ENCODE measurements around the gene ABCC3.

The ABCC3 gene

GRCh38 chr17:50631195-50631907 lies 3.3 kb upstream of the ABCC3 start:
- Mint-ChIP-seq H3K4me1 (peaks cover 28% of the 10 kb centered on the region), H3K36me3 (no peaks in the 10 kb centered on the region), H3K9me3 (no peaks in the 10 kb centered on the region), H3K4me3 (no peak overlapping the region), H3K27ac (no peak overlapping the region)
- DNase-seq (ENCODE audit: low spot score in 2 of 2) (no peak), ATAC-seq (no peak)

GRCh38 chr17:50631908-50632571 lies 2.6 kb upstream of the ABCC3 start:
- Mint-ChIP-seq H3K27ac (no peak overlapping the region), H3K9me3 (no peaks in the 10 kb centered on the region), H3K4me1 (peaks cover 28% of the 10 kb centered on the region), H3K4me3 (no peak overlapping the region), H3K36me3 (no peaks in the 10 kb centered on the region)
- no peak for ATAC-seq
- DNase-seq (ENCODE audit: low spot score in 2 of 2) = no peak

- Mint-ChIP-seq H3K4me1 (peaks cover 28% of the 10 kb centered on the region), H3K27ac (no peak overlapping the region), H3K4me3 (no peak overlapping the region), H3K36me3 (no peaks in the 10 kb centered on the region), H3K9me3 (no peaks in the 10 kb centered on the region)
- DNase-seq (ENCODE audit: low spot score in 2 of 2) = no peak
- no peak for ATAC-seq
Observed at GRCh38 chr17:50632637-50633036, 2.0 kb upstream of the ABCC3 start.

- H3K36me3 Mint-ChIP-seq = no peaks in the 10 kb centered on the region
- DNase-seq (ENCODE audit: low spot score in 2 of 2) (no peak), ATAC-seq (no peak)
- peaks cover 21% of the 10 kb centered on the region for H3K4me1 Mint-ChIP-seq
- H3K27ac Mint-ChIP-seq = no peak overlapping the region
- no peak overlapping the region for H3K4me3 Mint-ChIP-seq
- no peaks in the 10 kb centered on the region for H3K9me3 Mint-ChIP-seq
Observed at GRCh38 chr17:50633683-50634082, 998 bp upstream of the ABCC3 start.

- H3K9me3 Mint-ChIP-seq = no peaks in the 10 kb centered on the region
- no peak overlapping the region for H3K4me3 Mint-ChIP-seq
- DNase-seq (ENCODE audit: low spot score in 2 of 2) (no peak), ATAC-seq (no peak)
- H3K36me3 Mint-ChIP-seq = no peaks in the 10 kb centered on the region
- peaks cover 21% of the 10 kb centered on the region for H3K4me1 Mint-ChIP-seq
- no peak overlapping the region for H3K27ac Mint-ChIP-seq
Observed at GRCh38 chr17:50634915-50635731, 442 bp downstream of the ABCC3 start.

GRCh38 chr17:50635732-50635981 lies 976 bp downstream of the ABCC3 start:
- H3K36me3 Mint-ChIP-seq = no peaks in the 10 kb centered on the region
- no peak for ATAC-seq
- H3K4me3 Mint-ChIP-seq = no peak overlapping the region
- no peaks in the 10 kb centered on the region for H3K9me3 Mint-ChIP-seq
- peaks cover 16% of the 10 kb centered on the region for H3K4me1 Mint-ChIP-seq
- DNase-seq (ENCODE audit: low spot score in 2 of 2) = no peak
- H3K27ac Mint-ChIP-seq = no peak overlapping the region

- DNase-seq (ENCODE audit: low spot score in 2 of 2) = no peak
- no peak overlapping the region for H3K27ac Mint-ChIP-seq
- peaks cover 15% of the 10 kb centered on the region for H3K4me1 Mint-ChIP-seq
- no peak overlapping the region for H3K4me3 Mint-ChIP-seq
- H3K36me3 Mint-ChIP-seq = no peaks in the 10 kb centered on the region
- ATAC-seq = no peak
- no peaks in the 10 kb centered on the region for H3K9me3 Mint-ChIP-seq
Observed at GRCh38 chr17:50635982-50636803, 1.5 kb downstream of the ABCC3 start.

GRCh38 chr17:50636804-50637195 lies 2.1 kb downstream of the ABCC3 start:
- DNase-seq (ENCODE audit: low spot score in 2 of 2) = no peak
- H3K4me1 Mint-ChIP-seq = peaks cover 11% of the 10 kb centered on the region
- no peak overlapping the region for H3K27ac Mint-ChIP-seq
- no peaks in the 10 kb centered on the region for H3K36me3 Mint-ChIP-seq
- no peak overlapping the region for H3K4me3 Mint-ChIP-seq
- no peaks in the 10 kb centered on the region for H3K9me3 Mint-ChIP-seq
- no peak for ATAC-seq

- Mint-ChIP-seq H3K4me3 (no peak overlapping the region), H3K27ac (no peak overlapping the region), H3K36me3 (no peaks in the 10 kb centered on the region), H3K9me3 (no peaks in the 10 kb centered on the region), H3K4me1 (peaks cover 6% of the 10 kb centered on the region)
- ATAC-seq = no peak
- DNase-seq (ENCODE audit: low spot score in 2 of 2) = no peak
Observed at GRCh38 chr17:50637829-50638605, 3.3 kb downstream of the ABCC3 start.

GRCh38 chr17:50638606-50638965 lies 3.9 kb downstream of the ABCC3 start:
- Mint-ChIP-seq H3K4me1 (peaks cover 4% of the 10 kb centered on the region), H3K9me3 (no peaks in the 10 kb centered on the region), H3K4me3 (no peak overlapping the region), H3K27ac (no peak overlapping the region), H3K36me3 (no peaks in the 10 kb centered on the region)
- no peak for DNase-seq (ENCODE audit: low spot score in 2 of 2)
- no peak for ATAC-seq

GRCh38 chr17:50638966-50639713 lies 4.5 kb downstream of the ABCC3 start:
- H3K36me3 Mint-ChIP-seq = no peaks in the 10 kb centered on the region
- H3K4me1 Mint-ChIP-seq = no peaks in the 10 kb centered on the region
- DNase-seq (ENCODE audit: low spot score in 2 of 2) (no peak), ATAC-seq (no peak)
- no peak overlapping the region for H3K4me3 Mint-ChIP-seq
- no peaks in the 10 kb centered on the region for H3K9me3 Mint-ChIP-seq
- no peak overlapping the region for H3K27ac Mint-ChIP-seq

GRCh38 chr17:50640686-50641351 lies 6.1 kb downstream of the ABCC3 start:
- H3K9me3 Mint-ChIP-seq = no peaks in the 10 kb centered on the region
- no peaks in the 10 kb centered on the region for H3K4me1 Mint-ChIP-seq
- no peaks in the 10 kb centered on the region for H3K36me3 Mint-ChIP-seq
- H3K27ac Mint-ChIP-seq = no peak overlapping the region
- ATAC-seq (no peak), DNase-seq (ENCODE audit: low spot score in 2 of 2) (no peak)
- H3K4me3 Mint-ChIP-seq = no peak overlapping the region

GRCh38 chr17:50641357-50641756 lies 6.7 kb downstream of the ABCC3 start:
- ATAC-seq (no peak), DNase-seq (ENCODE audit: low spot score in 2 of 2) (no peak)
- H3K27ac Mint-ChIP-seq = no peak overlapping the region
- no peak overlapping the region for H3K4me3 Mint-ChIP-seq
- H3K4me1 Mint-ChIP-seq = no peaks in the 10 kb centered on the region
- no peaks in the 10 kb centered on the region for H3K36me3 Mint-ChIP-seq
- no peaks in the 10 kb centered on the region for H3K9me3 Mint-ChIP-seq

Data from stimulated activated effector memory CD8-positive, alpha-beta T cell treated with anti-CD3 and anti-CD28 coated beads, Interleukin-12 subunit alpha, Interleukin-12 subunit beta, amount 100 ng/mL, for 72 hours (primary cell).